Activated CD4-positive, alpha-beta T cell treated with anti-CD3 and anti-CD28 coated beads, Interleukin-2, amount 10 ng/mL, durations not matched to agents 7 days and 5 days (primary cell): ENCODE data around the gene MAPKAPK3. TPM values are rescaled to one million over a fixed set of nuclear protein-coding genes. Genes with fewer than 3 reads are reported as not detected.

Experiments
- CTCF ChIA-PET: fragments of 350-600 bp; sonication (Branson Sonifier 250); formaldehyde crosslinking; loops from one replicate; lab custom pipeline; 2021; ENCODE audit warnings: antibody characterized with exemption; lab: Charles Lee
- POLR2A ChIA-PET: fragments of 350-600 bp; sonication (Branson Sonifier 250); formaldehyde crosslinking; loops from one replicate; lab custom pipeline; 2021; ENCODE audit warnings: antibody characterized with exemption; lab: Charles Lee
- DNase-seq: peaks from one replicate; pipeline ENCODE4 v3.0.0-alpha.2; 2020
- H3K27ac Mint-ChIP-seq: one replicate; pipeline ENCODE4 v1.8.0; 2021; ENCODE audit warnings: mild to moderate bottlenecking, moderate library complexity, mixed read lengths
- H3K27me3 Mint-ChIP-seq: one replicate; pipeline ENCODE4 v1.8.0; 2021; ENCODE audit warnings: mixed read lengths
- H3K36me3 Mint-ChIP-seq: one replicate; pipeline ENCODE4 v1.8.0; 2021; ENCODE audit warnings: low read depth, mixed read lengths
- H3K4me1 Mint-ChIP-seq: one replicate; pipeline ENCODE4 v1.8.0; 2021; ENCODE audit warnings: mixed read lengths
- H3K4me3 Mint-ChIP-seq: one replicate; pipeline ENCODE4 v1.8.0; 2021; ENCODE audit warnings: mild to moderate bottlenecking, moderate library complexity, mixed read lengths
- H3K9me3 Mint-ChIP-seq: one replicate; pipeline ENCODE4 v1.8.0; 2021; ENCODE audit warnings: mixed read lengths
- total RNA-seq, 2 experiments: library from RNA; stranded (reverse); gene quantifications; one replicate each; pipeline ENCODE4 v1.2.3, GENCODE V29; 2021

The MAPKAPK3 gene
- 100 to 1,000 TPM; 135 to 140 TPM for total RNA-seq

DNA sequence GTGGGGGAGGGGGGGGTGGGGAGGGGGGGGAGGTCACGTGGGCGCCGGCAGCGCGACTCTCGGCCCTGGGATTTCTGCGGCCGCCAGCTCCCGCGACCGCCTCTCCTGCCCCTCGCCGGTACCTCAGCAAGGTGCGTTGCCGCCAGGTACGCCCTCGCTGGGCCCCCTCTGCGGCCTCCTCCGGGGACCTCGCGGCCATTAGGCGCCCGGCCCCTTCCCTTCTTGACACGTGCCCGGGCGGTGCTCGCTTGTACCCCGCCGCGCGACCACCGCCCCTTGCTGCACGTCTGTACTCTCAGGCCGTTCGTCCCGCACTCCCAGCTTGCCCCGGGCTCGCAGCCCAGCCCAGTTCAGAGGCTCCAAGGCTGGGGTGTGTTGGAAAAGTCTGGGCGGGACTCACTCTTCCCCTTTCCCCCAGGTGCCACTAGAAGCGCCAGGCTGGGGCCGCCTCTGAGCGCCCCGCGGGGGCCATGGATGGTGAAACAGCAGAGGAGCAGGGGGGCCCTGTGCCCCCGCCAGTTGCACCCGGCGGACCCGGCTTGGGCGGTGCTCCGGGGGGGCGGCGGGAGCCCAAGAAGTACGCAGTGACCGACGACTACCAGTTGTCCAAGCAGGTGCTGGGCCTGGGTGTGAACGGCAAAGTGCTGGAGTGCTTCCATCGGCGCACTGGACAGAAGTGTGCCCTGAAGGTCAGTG is at the start of gene MAPKAPK3:
TSS of gene MAPKAPK3 (plus strand) at position 56 of the 696 bp plus-strand sequence. CDS start at position 471, 415 bp downstream.
- peak within 1 kb of the TSS; percentile 92 for H3K27ac Mint-ChIP-seq
- peak; percentile 31 for DNase-seq
- H3K27me3 Mint-ChIP-seq, result no peaks in the 10 kb centered on the region
- H3K4me3 Mint-ChIP-seq, result peak within 1 kb of the TSS; percentile 76
- H3K9me3 Mint-ChIP-seq, result no peaks in the 10 kb centered on the region
- ChIA-PET CTCF (interaction anchor here (0.8 to 10.9 kb wide), 21 partner anchors 9 to 776 kb away, joined by 3 to 274 read pairs (median 7); partner anchors contain the start of genes C3orf18, HEMK1, MANF and RBM15B), POLR2A (interaction anchor here (0.6 to 2.0 kb wide), 4 partner anchors 9 to 48 kb away, joined by 3 to 6 read pairs (median 4); partner anchors contain the start of gene HEMK1)
- H3K36me3 Mint-ChIP-seq, result peaks cover 49% of the 10 kb centered on the region
- peaks cover 67% of the 10 kb centered on the region for H3K4me1 Mint-ChIP-seq

DNA sequence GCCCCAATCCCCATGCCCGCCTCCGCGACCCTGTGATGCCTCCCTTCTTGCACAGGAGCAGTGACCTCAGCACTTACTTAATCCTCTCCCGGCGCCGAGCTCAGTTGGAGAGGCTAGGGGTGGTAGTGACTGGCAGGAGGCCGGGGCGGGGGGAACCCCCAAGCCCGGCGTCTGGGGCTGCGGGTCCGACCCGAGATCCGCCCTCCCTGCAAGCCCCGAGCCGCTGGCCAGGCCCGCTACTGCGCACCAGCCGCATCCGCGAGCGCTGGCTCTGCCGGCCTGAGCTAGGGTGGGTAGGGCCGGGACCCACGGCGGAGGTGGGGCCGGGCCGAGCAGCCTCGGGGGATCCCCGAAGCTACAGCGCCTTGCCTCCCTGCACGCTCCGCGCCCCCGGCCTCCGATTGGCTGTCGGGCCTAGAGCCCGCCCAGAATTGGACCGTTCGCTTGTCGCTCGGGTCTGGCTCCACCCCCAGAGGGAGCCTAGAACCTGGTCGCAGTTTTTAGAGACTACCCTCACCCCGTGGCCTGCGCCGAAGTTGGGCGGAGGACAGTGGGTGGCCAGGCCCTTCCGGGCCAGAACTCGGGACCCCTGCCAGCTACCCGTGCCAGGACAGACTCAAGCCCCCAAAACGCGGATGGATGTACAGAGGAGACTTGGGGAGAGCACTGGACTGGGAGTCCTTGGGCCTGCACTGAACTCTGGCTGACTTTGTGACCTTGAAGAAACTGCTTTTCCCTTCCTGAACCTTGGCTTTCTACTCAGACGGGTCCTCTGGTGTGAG is 49.4 kb upstream of the MAPKAPK3 start, which contains the start of gene C3orf18:
TSS of gene C3orf18 (minus strand) at position 362 of the 782 bp plus-strand sequence. CDS start 2,048 bp downstream, outside the sequence.
- Mint-ChIP-seq H3K27me3 (no peaks in the 10 kb centered on the region), H3K9me3 (no peaks in the 10 kb centered on the region), H3K27ac (peak within 1 kb of the TSS; percentile 94), H3K36me3 (peaks cover 33% of the 10 kb centered on the region), H3K4me3 (peak within 1 kb of the TSS; percentile 95), H3K4me1 (peaks cover 65% of the 10 kb centered on the region)
- ChIA-PET POLR2A (interaction anchor here (0.7 to 1.2 kb wide), 4 partner anchors 34 to 217 kb away, joined by 3 to 7 read pairs (median 5); partner anchors contain the start of genes CISH, CYB561D2 and NPRL2), CTCF (interaction anchor here (0.6 to 17.2 kb wide), 21 partner anchors 8 to 1141 kb away, joined by 3 to 284 read pairs (median 4); partner anchors contain the start of genes CISH and MAPKAPK3)
- peak; percentile 97 for DNase-seq

DNA sequence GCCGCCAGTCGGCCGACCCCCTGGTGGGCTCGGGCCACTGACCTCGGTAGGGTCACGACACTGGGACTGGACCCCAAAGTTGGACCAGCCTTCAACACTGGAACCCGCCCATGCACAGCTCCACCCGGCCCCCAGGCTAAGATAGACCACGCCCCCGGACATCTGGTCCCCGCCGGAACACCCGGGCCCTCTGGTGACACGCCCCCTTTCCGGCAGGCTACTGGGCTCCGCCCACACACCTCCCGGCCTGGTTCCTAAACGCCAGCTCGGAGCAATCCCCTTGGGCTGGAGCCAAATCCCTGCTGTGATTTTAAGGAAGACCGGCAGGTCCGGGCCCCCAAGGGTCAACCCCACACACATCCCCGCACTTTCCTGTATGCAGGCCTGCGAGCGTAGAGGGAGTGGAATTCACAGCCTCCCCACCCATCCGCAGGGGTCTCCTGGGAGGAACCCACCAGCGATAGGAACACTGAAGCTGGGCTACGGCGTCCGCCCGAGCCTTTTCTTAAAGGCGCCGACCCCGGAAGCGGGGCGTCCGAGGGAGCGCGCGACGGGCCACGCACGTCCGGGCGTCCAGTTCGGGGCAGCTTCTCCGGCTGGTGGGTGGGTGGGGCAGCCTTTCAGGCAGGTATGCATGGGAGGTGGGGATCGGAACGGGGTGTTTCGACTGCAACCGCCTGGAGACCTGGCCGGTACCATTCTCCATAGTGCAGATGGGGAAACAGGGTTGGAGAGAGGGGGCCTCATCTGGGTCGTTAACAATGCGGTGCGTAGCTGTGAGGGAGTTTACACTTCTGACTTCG is 47.8 kb upstream of the MAPKAPK3 start, which contains the start of gene HEMK1:
TSS of gene HEMK1 (plus strand) at position 576 of the 803 bp plus-strand sequence. CDS start 1,583 bp downstream, outside the sequence.
- peaks cover 35% of the 10 kb centered on the region for H3K36me3 Mint-ChIP-seq

DNA sequence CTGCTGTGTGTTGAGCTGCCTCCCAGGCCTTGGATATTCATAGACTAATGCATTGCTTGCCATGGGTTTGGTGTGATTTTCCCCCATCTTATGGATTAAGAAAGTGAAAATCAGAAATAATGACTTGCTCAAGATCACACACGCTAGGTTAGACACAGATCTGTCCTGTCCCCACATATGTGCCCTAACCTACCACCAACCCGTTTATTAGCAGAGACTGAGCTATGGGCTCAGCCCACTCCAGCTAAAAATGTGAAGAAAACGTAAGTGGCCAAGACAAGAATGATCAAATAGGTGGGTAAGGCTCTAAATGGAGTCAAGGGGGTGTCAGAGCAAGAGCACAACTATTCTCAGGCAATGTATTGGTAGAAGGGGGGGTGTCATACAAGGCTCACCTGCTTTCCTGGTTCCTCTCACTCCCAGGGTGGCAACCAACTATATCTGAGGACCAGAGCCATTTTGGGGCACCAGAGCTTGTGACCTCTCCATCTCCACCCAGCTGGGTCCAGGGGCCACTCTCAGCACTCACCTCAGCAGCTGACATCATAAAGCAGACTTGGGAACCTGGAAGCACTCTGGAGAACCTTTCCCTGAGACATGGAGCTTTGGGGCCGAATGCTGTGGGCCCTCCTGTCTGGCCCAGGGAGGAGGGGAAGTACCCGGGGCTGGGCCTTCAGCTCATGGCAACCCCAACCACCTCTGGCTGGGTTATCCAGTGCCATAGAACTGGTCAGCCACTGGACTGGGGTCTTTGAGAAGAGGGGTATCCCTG is 46.3 kb upstream of the MAPKAPK3 start:
- ChIA-PET CTCF (interaction anchor here (0.6 to 17.2 kb wide), 14 partner anchors 11 to 1548 kb away, joined by 3 to 284 read pairs (median 6); partner anchors contain the start of genes CISH, MAPKAPK3 and RBM15B), POLR2A (interaction anchor here (0.6 to 7.0 kb wide), 8 partner anchors 16 to 141 kb away, joined by 3 to 168 read pairs (median 8); partner anchors contain the start of genes CISH and MAPKAPK3)
- Mint-ChIP-seq H3K27ac (peak overlapping the region; percentile 94), H3K4me1 (peaks cover 75% of the 10 kb centered on the region), H3K36me3 (peaks cover 35% of the 10 kb centered on the region), H3K4me3 (peak overlapping the region; percentile 95), H3K27me3 (no peaks in the 10 kb centered on the region), H3K9me3 (no peaks in the 10 kb centered on the region)
- no peak for DNase-seq

More for the DNA sequence above, 47.8 kb upstream of the MAPKAPK3 start, which contains the start of gene HEMK1:
- peak; percentile 96 for DNase-seq
- Mint-ChIP-seq H3K27me3 (no peaks in the 10 kb centered on the region), H3K9me3 (no peaks in the 10 kb centered on the region), H3K4me3 (peak within 1 kb of the TSS; percentile 95), H3K27ac (peak within 1 kb of the TSS; percentile 94), H3K4me1 (peaks cover 72% of the 10 kb centered on the region)
- ChIA-PET CTCF (interaction anchor here (0.6 to 17.2 kb wide), 11 partner anchors 10 to 1135 kb away, joined by 3 to 284 read pairs (median 5); partner anchors contain the start of genes CISH, MAPKAPK3 and RBM15B), POLR2A (interaction anchor here (0.6 to 7.0 kb wide), 9 partner anchors 21 to 1708 kb away, joined by 3 to 168 read pairs (median 5); partner anchors contain the start of genes CISH, MANF and MAPKAPK3)

DNA sequence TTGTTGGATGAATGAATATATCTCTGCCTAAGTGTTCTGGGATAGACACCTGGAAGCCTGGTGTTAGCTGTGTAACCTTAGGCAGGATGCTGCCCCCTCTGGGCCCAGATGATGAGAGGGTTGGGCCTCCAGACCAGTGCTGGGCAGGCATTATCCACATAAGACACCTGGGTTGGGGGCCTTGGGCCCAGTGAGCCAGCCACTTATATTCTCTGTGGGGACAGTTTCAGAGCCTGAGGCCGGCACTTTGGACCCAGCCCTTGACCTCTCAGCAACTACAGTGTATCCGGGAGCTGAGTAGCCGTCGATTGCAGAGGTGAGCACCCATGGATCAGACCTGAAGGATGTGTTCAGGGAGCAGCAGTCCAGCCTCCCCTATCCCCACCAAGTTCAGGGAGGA is 45.5 kb upstream of the MAPKAPK3 start:
- Mint-ChIP-seq H3K27me3 (no peaks in the 10 kb centered on the region), H3K27ac (peak overlapping the region; percentile 94), H3K4me1 (peaks cover 75% of the 10 kb centered on the region), H3K4me3 (peak overlapping the region; percentile 95), H3K36me3 (peaks cover 42% of the 10 kb centered on the region), H3K9me3 (no peaks in the 10 kb centered on the region)
- CTCF ChIA-PET, result interaction anchor here (0.6 to 17.2 kb wide), 11 partner anchors 8 to 1547 kb away, joined by 3 to 284 read pairs (median 7); partner anchors contain the start of genes CISH, MAPKAPK3 and RBM15B
- no peak for DNase-seq
- POLR2A ChIA-PET, result interaction anchor here (1.5 to 7.0 kb wide), 4 partner anchors 19 to 39 kb away, joined by 7 to 168 read pairs (median 60); partner anchors contain the start of gene CISH

DNA sequence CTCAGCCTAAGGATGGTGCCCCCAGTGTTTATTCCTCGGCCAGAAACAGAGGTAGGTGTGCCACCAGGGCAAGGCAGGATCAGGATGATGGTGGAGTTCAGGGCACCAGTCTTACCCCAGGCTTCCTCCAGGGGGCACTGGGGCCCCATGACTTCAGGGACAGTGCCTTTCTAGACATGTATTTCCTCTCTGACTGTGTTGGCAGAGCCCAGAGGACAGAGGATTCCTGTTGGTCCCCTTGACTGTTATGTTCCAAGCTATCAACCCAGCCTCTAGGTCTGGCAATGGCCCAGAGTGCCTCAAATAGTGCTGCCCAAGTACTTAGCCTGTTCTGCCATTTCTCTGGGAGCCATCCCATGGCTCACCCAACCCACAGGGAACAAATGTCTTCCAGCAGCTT is 44.8 kb upstream of the MAPKAPK3 start:
- H3K9me3 Mint-ChIP-seq, result no peaks in the 10 kb centered on the region
- POLR2A ChIA-PET, result interaction anchor here (0.8 to 7.0 kb wide), 6 partner anchors 19 to 44 kb away, joined by 3 to 168 read pairs (median 21); partner anchors contain the start of gene CISH
- CTCF ChIA-PET, result interaction anchor here (0.5 to 17.2 kb wide), 17 partner anchors 9 to 818 kb away, joined by 3 to 284 read pairs (median 6); partner anchors contain the start of genes CISH, MAPKAPK3 and RBM15B
- peak overlapping the region; percentile 95 for H3K4me3 Mint-ChIP-seq
- peaks cover 74% of the 10 kb centered on the region for H3K4me1 Mint-ChIP-seq
- peaks cover 49% of the 10 kb centered on the region for H3K36me3 Mint-ChIP-seq
- no peaks in the 10 kb centered on the region for H3K27me3 Mint-ChIP-seq
- DNase-seq, result peak; percentile 86
- H3K27ac Mint-ChIP-seq, result peak overlapping the region; percentile 94

DNA sequence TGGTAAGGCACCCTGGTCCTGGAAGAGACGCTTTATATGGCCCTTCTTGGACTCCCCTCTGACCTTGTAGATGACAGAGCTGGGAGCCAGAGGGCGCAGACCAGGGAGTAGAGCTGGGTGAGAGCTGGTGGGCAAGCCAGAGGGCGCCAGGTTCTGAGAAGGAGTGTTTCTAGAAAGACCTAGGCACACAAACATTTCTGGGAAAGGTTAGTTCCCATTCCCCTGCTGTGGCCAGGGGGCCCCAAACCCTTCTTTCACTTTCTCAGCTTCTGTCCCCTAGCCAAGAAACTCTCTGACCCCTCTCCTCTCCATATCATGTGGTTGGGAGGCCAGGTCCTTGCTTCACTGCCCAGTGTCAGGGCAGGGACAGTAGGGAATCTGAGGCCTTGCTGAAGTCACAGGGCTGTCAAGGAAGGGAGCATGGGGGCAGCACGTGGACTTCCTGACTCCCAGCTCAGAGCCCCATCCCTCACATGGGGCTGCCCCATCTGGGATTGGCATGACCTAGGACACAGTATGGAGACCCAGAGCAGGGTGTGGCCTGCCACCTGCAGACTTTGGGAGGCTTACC is 44.1 kb upstream of the MAPKAPK3 start:
- Mint-ChIP-seq H3K9me3 (no peaks in the 10 kb centered on the region), H3K4me1 (peaks cover 79% of the 10 kb centered on the region), H3K27me3 (no peaks in the 10 kb centered on the region), H3K4me3 (peak overlapping the region; percentile 95), H3K27ac (peak overlapping the region; percentile 94), H3K36me3 (peaks cover 56% of the 10 kb centered on the region)
- ChIA-PET POLR2A (interaction anchor here (0.7 to 7.0 kb wide), 7 partner anchors 14 to 43 kb away, joined by 3 to 168 read pairs (median 8); partner anchors contain the start of gene CISH), CTCF (interaction anchor here (0.6 to 17.2 kb wide), 16 partner anchors 9 to 817 kb away, joined by 3 to 284 read pairs (median 5); partner anchors contain the start of genes CISH, MAPKAPK3 and RBM15B)
- peak; percentile 47 for DNase-seq

DNA sequence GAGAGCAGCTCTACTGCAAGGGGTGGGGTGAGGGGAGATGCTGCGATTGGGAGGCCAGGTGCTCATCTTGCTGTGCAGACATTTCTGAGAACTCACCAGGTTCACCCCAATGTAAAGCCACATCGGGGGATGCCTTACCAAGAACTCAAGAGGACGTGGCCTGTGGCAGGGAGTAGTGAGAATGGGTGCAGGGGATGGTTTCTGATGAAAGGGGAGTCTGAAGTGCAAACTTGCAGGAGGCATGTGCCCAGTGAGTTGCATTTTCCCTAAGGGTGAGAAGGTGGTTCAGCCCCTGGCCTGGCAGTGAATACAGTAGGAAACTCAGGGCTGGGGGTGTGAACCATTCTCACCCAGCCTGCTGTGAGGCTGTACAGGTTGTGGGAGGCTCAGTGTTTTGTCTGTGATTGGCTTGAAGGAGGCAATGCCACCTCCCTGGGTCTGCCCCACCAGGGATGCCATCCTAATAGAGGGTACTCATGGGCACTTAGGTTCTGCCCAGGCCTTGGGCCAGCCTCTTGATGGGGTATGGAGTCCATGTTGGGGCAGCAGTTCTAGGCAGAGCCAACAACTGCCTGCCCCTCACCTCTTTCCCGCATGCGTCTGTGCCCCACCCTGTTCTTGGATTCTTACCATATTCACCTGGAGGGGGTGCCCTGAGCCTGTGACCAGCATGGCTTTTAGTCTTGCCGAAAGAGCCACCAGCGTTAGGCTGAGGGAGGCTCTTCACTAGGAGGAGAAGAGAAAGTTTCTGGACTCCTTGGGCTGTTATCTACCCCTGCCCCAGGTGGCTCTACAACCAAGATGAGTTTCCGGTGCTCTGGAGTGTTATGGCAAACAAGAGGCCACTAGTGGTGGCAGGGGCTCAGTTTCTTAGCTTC is 43.1 kb upstream of the MAPKAPK3 start:
- POLR2A ChIA-PET, result interaction anchor here (0.7 to 7.0 kb wide), 7 partner anchors 10 to 36 kb away, joined by 3 to 168 read pairs (median 8); partner anchors contain the start of gene CISH
- DNase-seq, result peak; percentile 93
- Mint-ChIP-seq H3K36me3 (peaks cover 65% of the 10 kb centered on the region), H3K27ac (peak overlapping the region; percentile 94), H3K27me3 (no peaks in the 10 kb centered on the region), H3K4me1 (peaks cover 82% of the 10 kb centered on the region), H3K9me3 (no peaks in the 10 kb centered on the region), H3K4me3 (peak overlapping the region; percentile 95)
- CTCF ChIA-PET, result interaction anchor here (0.6 to 17.2 kb wide), 10 partner anchors 8 to 226 kb away, joined by 3 to 284 read pairs (median 6); partner anchors contain the start of genes CISH and MAPKAPK3

DNA sequence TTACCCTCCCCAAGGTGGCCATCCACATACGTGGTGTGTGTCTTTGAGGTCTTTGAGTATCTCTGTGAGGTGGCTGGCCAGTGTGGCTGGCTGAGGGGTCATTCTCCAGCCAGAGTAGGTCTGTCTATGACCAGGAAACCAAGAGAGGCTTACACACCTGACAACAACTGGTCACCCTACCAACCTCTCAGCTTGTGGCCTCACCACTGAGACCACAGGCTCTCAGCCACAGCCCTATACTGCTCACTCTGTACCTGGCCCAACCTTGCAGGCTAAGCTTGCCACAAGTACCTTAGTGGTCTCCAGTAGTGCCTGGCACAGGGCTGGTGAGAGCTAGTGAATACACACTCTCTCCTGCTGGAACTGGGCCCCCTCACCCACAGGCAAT is 42.5 kb upstream of the MAPKAPK3 start:
- CTCF ChIA-PET, result interaction anchor here (1.0 to 17.2 kb wide), 4 partner anchors 15 to 79 kb away, joined by 3 to 284 read pairs (median 242); partner anchors contain the start of genes CISH and MAPKAPK3
- H3K4me3 Mint-ChIP-seq, result peak overlapping the region; percentile 95
- peak overlapping the region; percentile 94 for H3K27ac Mint-ChIP-seq
- H3K36me3 Mint-ChIP-seq, result peaks cover 71% of the 10 kb centered on the region
- peaks cover 88% of the 10 kb centered on the region for H3K4me1 Mint-ChIP-seq
- POLR2A ChIA-PET, result interaction anchor here (1.3 to 7.0 kb wide), 4 partner anchors 9 to 36 kb away, joined by 4 to 168 read pairs (median 20); partner anchors contain the start of gene CISH
- H3K27me3 Mint-ChIP-seq, result no peaks in the 10 kb centered on the region
- no peaks in the 10 kb centered on the region for H3K9me3 Mint-ChIP-seq
- no peak for DNase-seq
